A549 (cell line): ENCODE measurements around the gene SRC.

ENCODE experiments used
- CTCF ChIP-seq: fragments of >200 bp; sonication (Bioruptor Twin); formaldehyde crosslinking; IDR thresholded peaks from 3 replicates; pipeline ENCODE4 v1.5.1; 2016
- MAX ChIP-seq: IDR thresholded peaks from 2 replicates; pipeline ENCODE4 v1.6.1; 2012
- POLR2A ChIP-seq: IDR thresholded peaks from 2 replicates; pipeline ENCODE4 v1.6.1; 2012; ENCODE audit warnings: mild to moderate bottlenecking, low read length
- RNF2 ChIP-seq: fragments of 200-600 bp; sonication (generic); IDR thresholded peaks from 2 replicates; pipeline ENCODE4 v1.6.1; 2016; ENCODE audit warnings: low read depth, mild to moderate bottlenecking, antibody characterized with exemption, moderate library complexity, borderline replicate concordance

GRCh38 chr20:37442547-37442946, 96.6 kb downstream of the SRC start:
- TF ChIP-seq CTCF (no peak), POLR2A (no peak), MAX (no peak), RNF2 (no peak)
